Mesothelial cell of epicardium (in vitro differentiated cells): Measurements from ENCODE around the gene DNAL1. TPM values are rescaled to one million over a fixed set of nuclear protein-coding genes. Genes with fewer than 3 reads are reported as not detected.

Experiments used
- DNase-seq, 2 experiments: peaks; one replicate each; pipeline ENCODE4 v3.0.0; 2021; ENCODE audit warnings: low spot score in 2 of 2; ENCODE audit not compliant: unreplicated experiment in 2 of 2
- H3K27ac Mint-ChIP-seq: 2 replicates; pipeline ENCODE4 v1.8.0; 2021; ENCODE audit warnings: mixed read lengths
- H3K27me3 Mint-ChIP-seq: 2 replicates; pipeline ENCODE4 v1.8.0; 2021; ENCODE audit warnings: low read depth, mixed read lengths
- H3K36me3 Mint-ChIP-seq: 2 replicates; pipeline ENCODE4 v1.8.0; 2021; ENCODE audit warnings: mixed read lengths
- H3K4me1 Mint-ChIP-seq: 2 replicates; pipeline ENCODE4 v1.8.0; 2021; ENCODE audit warnings: mixed read lengths
- H3K4me3 Mint-ChIP-seq: 2 replicates; pipeline ENCODE4 v1.8.0; 2021; ENCODE audit warnings: mild to moderate bottlenecking, moderate library complexity, mixed read lengths
- H3K9me3 Mint-ChIP-seq: 2 replicates; pipeline ENCODE4 v1.8.0; 2021; ENCODE audit warnings: mixed read lengths
- total RNA-seq: library from RNA; stranded (reverse); gene quantifications from 3 replicates; pipeline ENCODE4 v1.2.1, GENCODE V29; 2021
- TF ChIP-seq, protein P1 (sequence below): fragments of 200-600 bp; sonication (generic); IDR thresholded peaks from one replicate; pipeline ENCODE4 v1.5.0; 2021; ENCODE audit warnings: antibody characterized with exemption; ENCODE audit not compliant: unreplicated experiment

Gene DNAL1
- total RNA-seq, 1 donor from 2014 or later, result 13.8 TPM

DNA sequence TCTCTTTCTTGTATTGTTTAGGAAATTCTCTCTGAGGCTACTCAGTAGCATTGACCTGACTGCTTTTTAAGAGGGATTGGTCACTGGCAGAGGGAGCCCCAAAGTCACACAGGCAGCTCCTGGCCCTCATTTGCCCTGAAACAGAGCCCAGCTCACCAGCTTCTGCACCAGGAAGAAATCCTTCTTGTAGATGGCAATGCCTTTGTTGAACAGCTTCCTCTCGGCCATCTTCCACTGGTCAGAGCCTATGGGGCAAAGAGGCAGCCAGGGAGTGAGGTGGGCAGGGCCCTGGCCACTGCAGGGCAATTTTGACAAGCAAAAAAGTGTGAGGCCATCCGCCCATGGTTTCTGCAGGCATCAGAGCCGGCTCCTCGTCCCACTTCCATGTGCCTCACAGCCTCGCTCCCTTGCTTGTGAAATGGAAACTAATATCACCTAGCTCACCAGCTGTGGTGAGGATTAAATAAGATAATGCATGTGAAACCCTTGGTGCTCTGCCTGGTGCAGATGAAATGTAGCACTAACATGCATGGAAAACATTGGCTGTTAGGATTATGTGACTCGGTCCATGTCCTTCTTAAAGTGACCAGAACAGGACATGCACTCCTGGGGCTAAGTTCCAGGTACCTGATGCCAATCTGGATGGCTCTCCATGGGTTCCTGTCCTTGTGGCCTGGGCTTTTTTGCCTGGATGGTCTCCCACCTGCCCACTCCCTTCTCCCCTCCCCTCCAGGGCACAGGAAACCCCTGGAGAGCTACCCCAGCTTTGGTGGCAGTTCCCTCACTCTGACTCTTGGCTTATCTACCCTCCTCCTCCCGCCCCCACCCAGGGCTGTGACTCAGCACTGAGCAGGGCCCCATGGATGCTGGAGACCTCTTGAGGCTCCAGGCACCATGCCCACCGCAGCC lies 80.6 kb downstream of the DNAL1 start:
- Mint-ChIP-seq H3K4me1 (peaks cover 5% of the 10 kb centered on the region), H3K27me3 (no peaks in the 10 kb centered on the region), H3K27ac (peak overlapping the region; percentile 47), H3K4me3 (no peak overlapping the region), H3K9me3 (no peaks in the 10 kb centered on the region), H3K36me3 (peaks cover 50% of the 10 kb centered on the region)
- TF ChIP-seq, protein P1, sequence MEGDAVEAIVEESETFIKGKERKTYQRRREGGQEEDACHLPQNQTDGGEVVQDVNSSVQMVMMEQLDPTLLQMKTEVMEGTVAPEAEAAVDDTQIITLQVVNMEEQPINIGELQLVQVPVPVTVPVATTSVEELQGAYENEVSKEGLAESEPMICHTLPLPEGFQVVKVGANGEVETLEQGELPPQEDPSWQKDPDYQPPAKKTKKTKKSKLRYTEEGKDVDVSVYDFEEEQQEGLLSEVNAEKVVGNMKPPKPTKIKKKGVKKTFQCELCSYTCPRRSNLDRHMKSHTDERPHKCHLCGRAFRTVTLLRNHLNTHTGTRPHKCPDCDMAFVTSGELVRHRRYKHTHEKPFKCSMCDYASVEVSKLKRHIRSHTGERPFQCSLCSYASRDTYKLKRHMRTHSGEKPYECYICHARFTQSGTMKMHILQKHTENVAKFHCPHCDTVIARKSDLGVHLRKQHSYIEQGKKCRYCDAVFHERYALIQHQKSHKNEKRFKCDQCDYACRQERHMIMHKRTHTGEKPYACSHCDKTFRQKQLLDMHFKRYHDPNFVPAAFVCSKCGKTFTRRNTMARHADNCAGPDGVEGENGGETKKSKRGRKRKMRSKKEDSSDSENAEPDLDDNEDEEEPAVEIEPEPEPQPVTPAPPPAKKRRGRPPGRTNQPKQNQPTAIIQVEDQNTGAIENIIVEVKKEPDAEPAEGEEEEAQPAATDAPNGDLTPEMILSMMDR, result no peak
- no peak for DNase-seq

GRCh38 chr14:73726025-73726961 lies 81.5 kb downstream of the DNAL1 start:
- peaks cover 5% of the 10 kb centered on the region for H3K4me1 Mint-ChIP-seq
- no peak overlapping the region for H3K4me3 Mint-ChIP-seq
- DNase-seq, result no peak
- TF ChIP-seq, protein P1, result no peak
- no peaks in the 10 kb centered on the region for H3K9me3 Mint-ChIP-seq
- peak overlapping the region; percentile 47 for H3K27ac Mint-ChIP-seq
- peaks cover 47% of the 10 kb centered on the region for H3K36me3 Mint-ChIP-seq
- no peaks in the 10 kb centered on the region for H3K27me3 Mint-ChIP-seq

DNA sequence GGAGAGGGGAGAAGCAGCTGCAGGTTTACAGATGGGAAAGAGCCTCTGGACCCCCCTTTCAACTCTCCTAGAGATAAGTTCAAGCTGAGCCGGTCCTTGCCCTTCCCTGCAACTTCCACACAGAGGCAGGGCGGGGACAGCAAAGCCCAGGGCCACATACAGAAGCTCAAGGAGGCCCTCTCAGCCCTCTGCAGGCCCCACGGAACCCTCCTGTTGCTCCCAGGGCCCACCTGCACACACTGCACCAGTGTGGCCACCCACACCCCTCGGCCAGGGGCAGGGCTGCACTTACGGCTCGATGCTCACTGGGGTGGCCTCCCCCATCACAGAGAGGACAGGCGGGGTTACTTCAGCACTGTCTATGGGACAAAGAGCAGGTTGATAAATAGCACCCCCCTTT lies 82.4 kb downstream of the DNAL1 start:
- TF ChIP-seq, protein P1, result no peak
- no peaks in the 10 kb centered on the region for H3K27me3 Mint-ChIP-seq
- no peak overlapping the region for H3K27ac Mint-ChIP-seq
- DNase-seq, result no peak
- no peaks in the 10 kb centered on the region for H3K9me3 Mint-ChIP-seq
- peaks cover 43% of the 10 kb centered on the region for H3K36me3 Mint-ChIP-seq
- H3K4me3 Mint-ChIP-seq, result no peak overlapping the region
- H3K4me1 Mint-ChIP-seq, result peaks cover 5% of the 10 kb centered on the region

GRCh38 chr14:73728717-73729330 lies 84.0 kb downstream of the DNAL1 start:
- Mint-ChIP-seq H3K9me3 (no peaks in the 10 kb centered on the region), H3K27ac (peak overlapping the region; percentile 56), H3K36me3 (peaks cover 36% of the 10 kb centered on the region), H3K4me3 (no peak overlapping the region), H3K27me3 (no peaks in the 10 kb centered on the region), H3K4me1 (peaks cover 5% of the 10 kb centered on the region)
- DNase-seq, result peak; percentile 62 to 81
- TF ChIP-seq, protein P1, result peak; percentile 83

GRCh38 chr14:73729556-73730265 lies 84.9 kb downstream of the DNAL1 start:
- peaks cover 36% of the 10 kb centered on the region for H3K36me3 Mint-ChIP-seq
- no peak overlapping the region for H3K27ac Mint-ChIP-seq
- H3K9me3 Mint-ChIP-seq, result no peaks in the 10 kb centered on the region
- H3K27me3 Mint-ChIP-seq, result no peaks in the 10 kb centered on the region
- H3K4me3 Mint-ChIP-seq, result no peak overlapping the region
- DNase-seq, result no peak
- peaks cover 5% of the 10 kb centered on the region for H3K4me1 Mint-ChIP-seq
- TF ChIP-seq, protein P1, result no peak
